SK-N-SH (cell line): ENCODE measurements around the gene SH3PXD2A.

Experiments
- CTCF ChIP-seq: fragments of 200-600 bp; sonication (generic); IDR thresholded peaks from 2 replicates; pipeline ENCODE4 v1.6.1; 2017; ENCODE audit warnings: antibody characterized with exemption, mild to moderate bottlenecking, moderate library complexity
- EP300 ChIP-seq, 2 experiments: IDR thresholded peaks; 2 replicates each; pipeline versions ENCODE4 v1.4.0 to v1.6.1; 2012; ENCODE audit warnings: borderline replicate concordance in 1 of 2, low read depth in 1 of 2, low read length in 1 of 2
- GABPA ChIP-seq: IDR thresholded peaks from 2 replicates; pipeline ENCODE4 v1.4.0; 2012; ENCODE audit warnings: low read depth, mild to moderate bottlenecking
- MAX ChIP-seq: IDR thresholded peaks from 2 replicates; pipeline ENCODE4 v1.4.0; 2012; ENCODE audit warnings: low read depth
- REST ChIP-seq: IDR thresholded peaks from 2 replicates; pipeline ENCODE4 v1.6.1; 2012; ENCODE audit warnings: mild to moderate bottlenecking, low read depth, low read length, moderate library complexity
- RFX5 ChIP-seq: IDR thresholded peaks from 2 replicates; pipeline ENCODE4 v1.6.1; 2012; ENCODE audit warnings: mild to moderate bottlenecking, improper control_type of control experiment, low read length
- YY1 ChIP-seq: IDR thresholded peaks from 2 replicates; pipeline ENCODE4 v1.4.0; 2012; ENCODE audit warnings: low read depth, mild to moderate bottlenecking
- ZBTB33 ChIP-seq: IDR thresholded peaks from 2 replicates; pipeline ENCODE4 v1.4.0; 2012; ENCODE audit warnings: low read depth, borderline replicate concordance

GRCh38 chr10:103683851-103684250, 171.5 kb downstream of the SH3PXD2A start:
- TF ChIP-seq CTCF = no peak
- no peak for TF ChIP-seq MAX
- no peak for TF ChIP-seq YY1
- TF ChIP-seq GABPA = no peak
- TF ChIP-seq ZBTB33 = no peak
- TF ChIP-seq EP300 (IDR thresholded peaks at IDR 0.05; ENCODE audit: borderline replicate concordance in 1 of 2, low read depth in 1 of 2, low read length in 1 of 2) = no peak
- TF ChIP-seq REST = no peak
- TF ChIP-seq RFX5 = no peak
